Hematopoietic multipotent progenitor cell treated with erythropoietin and hydrocortisone succinate and interleukin-3 and kit ligand, for 6 days (in vitro differentiated cells): ENCODE measurements around the gene TAF11L13.
"Not testable (repeated sequence)": the region's sequence is repeated elsewhere in the genome, so short reads cannot be mapped to it uniquely, and the experiment has no call there.

Source experiments
- DNase-seq: peaks from one replicate; pipeline ENCODE4 v3.0.0-alpha.2; 2015

Gene TAF11L13

DNA sequence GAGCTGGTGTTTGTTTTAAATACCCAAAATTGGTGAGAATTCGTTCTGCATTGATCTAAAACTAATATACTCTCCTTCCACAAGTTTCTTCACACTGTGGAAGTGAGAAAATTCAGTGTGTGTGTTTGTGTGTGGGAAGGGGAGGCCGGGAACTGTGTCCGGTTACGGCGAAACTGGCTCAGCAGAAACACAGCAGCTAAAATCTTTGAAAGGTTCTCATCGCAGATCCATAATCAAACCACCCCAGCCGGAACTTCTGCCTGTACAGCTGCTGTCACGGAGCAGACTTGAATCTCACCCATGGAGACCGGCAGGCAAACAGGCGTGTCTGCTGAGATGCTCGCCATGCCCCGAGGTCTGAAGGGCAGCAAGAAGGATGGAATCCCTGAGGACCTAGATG, at the start of gene TAF11L13:
Gene TAF11L13 (plus strand): TSS at position 301 of the 400 bp plus-strand sequence.
- not testable (repeated sequence) for DNase-seq

DNA sequence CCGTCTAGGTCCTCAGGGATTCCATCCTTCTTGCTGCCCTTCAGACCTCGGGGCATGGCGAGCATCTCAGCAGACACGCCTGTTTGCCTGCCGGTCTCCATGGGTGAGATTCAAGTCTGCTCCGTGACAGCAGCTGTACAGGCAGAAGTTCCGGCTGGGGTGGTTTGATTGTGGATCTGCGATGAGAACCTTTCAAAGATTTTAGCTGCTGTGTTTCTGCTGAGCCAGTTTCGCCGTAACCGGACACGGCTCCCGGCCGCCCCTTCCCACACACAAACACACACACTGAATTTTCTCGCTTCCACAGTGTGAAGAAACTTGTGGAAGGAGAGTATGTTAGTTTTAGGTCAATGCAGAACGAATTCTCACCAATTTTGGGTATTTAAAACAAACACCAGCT, 46.2 kb upstream of the TAF11L13 start, which contains the start of gene TAF11L7:
Gene TAF11L7 (minus strand): TSS at position 101 of the 400 bp plus-strand sequence.
- not testable (repeated sequence) for DNase-seq

DNA sequence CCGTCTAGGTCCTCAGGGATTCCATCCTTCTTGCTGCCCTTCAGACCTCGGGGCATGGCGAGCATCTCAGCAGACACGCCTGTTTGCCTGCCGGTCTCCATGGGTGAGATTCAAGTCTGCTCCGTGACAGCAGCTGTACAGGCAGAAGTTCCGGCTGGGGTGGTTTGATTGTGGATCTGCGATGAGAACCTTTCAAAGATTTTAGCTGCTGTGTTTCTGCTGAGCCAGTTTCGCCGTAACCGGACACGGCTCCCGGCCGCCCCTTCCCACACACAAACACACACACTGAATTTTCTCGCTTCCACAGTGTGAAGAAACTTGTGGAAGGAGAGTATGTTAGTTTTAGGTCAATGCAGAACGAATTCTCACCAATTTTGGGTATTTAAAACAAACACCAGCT, 41.0 kb upstream of the TAF11L13 start, which contains the start of gene TAF11L8:
Gene TAF11L8 (minus strand): TSS at position 101 of the 400 bp plus-strand sequence.
- not testable (repeated sequence) for DNase-seq

DNA sequence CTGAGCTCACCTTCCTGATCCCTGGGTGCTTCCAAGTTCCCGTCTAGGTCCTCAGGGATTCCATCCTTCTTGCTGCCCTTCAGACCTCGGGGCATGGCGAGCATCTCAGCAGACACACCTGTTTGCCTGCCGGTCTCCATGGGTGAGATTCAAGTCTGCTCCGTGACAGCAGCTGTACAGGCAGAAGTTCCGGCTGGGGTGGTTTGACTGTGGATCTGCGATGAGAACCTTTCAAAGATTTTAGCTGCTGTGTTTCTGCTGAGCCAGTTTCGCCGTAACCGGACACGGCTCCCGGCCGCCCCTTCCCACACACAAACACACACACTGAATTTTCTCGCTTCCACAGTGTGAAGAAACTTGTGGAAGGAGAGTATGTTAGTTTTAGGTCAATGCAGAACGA, 37.6 kb upstream of the TAF11L13 start, which contains the start of gene TAF11L9:
Gene TAF11L9 (minus strand): TSS at position 140 of the 400 bp plus-strand sequence.
- DNase-seq, result not testable (repeated sequence)

DNA sequence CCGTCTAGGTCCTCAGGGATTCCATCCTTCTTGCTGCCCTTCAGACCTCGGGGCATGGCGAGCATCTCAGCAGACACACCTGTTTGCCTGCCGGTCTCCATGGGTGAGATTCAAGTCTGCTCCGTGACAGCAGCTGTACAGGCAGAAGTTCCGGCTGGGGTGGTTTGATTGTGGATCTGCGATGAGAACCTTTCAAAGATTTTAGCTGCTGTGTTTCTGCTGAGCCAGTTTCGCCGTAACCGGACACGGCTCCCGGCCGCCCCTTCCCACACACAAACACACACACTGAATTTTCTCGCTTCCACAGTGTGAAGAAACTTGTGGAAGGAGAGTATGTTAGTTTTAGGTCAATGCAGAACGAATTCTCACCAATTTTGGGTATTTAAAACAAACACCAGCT, 34.2 kb upstream of the TAF11L13 start, which contains the start of gene TAF11L10:
Gene TAF11L10 (minus strand): TSS at position 101 of the 400 bp plus-strand sequence.
- not testable (repeated sequence) for DNase-seq

DNA sequence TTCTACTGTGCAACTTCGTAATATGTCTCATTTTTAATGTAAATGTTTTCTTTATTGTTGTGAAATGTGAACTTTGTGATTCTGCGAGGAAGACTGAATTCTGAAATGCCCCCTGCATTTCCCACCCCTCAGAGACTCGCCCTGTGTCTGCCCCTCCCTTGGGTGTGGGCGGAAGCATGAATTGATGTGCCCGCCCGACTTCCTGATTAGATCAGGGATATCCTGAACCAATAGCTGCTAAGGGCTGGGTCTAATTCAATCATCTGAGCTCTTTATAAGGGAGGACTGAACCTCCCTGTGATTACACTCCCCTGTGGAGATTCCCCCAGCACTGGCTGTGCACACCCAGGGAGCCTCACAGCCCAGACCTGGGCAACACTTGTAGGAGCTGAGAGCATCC, 28.0 kb upstream of the TAF11L13 start, which contains the start of gene TAF11L11:
Gene TAF11L11 (plus strand): TSS at position 304 of the 400 bp plus-strand sequence.
- DNase-seq, result not testable (repeated sequence)

DNA sequence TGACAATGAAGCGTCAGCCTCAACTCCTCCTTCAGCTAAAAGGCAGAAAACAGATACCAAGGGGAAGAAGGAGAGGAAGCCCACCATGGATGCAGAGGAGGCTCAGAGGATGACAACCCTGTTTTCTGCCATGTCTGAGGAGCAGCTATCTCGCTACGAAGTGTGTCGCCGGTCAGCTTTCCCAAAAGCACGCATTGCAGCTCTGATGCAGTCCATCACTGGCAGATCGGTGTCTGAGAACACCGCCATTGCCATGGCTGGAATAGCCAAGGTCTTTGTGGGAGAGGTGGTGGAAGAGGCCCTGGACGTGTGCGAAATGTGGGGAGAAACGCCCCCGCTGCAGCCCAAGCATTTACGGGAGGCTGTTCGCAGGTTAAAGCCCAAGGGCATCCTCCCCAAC, 26.9 kb upstream of the TAF11L13 start:
- no peak for DNase-seq

DNA sequence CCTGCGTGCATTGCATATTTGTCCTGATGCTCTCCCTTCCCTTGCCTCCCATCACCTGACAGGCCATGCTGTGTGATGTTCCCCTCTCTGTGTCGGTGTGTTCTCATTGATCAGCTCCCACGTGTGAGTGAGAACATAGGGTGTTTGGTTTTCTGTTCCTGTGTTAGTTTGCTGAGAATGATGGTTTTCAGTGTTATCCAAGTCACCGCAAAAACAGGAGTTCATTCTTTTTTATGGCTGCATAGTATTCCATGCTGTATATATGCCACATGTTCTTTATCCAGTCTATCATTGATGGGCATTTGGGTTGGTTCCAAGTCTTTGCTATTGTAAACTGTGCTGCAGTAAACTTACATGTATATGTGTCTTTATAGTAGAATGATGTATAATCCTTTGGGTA, 24.4 kb upstream of the TAF11L13 start:
- not testable (repeated sequence) for DNase-seq

DNA sequence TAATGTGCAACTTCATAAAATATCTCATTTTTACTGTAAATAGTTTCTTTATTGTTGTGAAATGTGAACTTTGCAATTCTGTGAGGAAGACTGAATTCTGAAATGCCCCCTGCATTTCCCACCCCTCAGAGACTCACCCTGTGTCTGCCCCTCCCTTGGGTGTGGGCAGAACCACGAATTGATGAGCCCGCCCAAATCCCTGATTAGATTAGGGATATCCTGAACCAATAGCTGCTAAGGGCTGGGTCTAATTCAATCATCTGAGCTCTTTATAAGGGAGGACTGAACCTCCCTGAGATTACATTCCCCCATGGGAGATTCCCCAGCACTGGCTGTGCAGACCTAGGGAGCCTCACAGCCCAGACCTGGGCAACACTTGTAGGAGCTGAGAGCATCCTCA, 21.8 kb upstream of the TAF11L13 start, which contains the start of gene TAF11L12:
Gene TAF11L12 (plus strand): TSS at position 301 of the 400 bp plus-strand sequence.
- not testable (repeated sequence) for DNase-seq

DNA sequence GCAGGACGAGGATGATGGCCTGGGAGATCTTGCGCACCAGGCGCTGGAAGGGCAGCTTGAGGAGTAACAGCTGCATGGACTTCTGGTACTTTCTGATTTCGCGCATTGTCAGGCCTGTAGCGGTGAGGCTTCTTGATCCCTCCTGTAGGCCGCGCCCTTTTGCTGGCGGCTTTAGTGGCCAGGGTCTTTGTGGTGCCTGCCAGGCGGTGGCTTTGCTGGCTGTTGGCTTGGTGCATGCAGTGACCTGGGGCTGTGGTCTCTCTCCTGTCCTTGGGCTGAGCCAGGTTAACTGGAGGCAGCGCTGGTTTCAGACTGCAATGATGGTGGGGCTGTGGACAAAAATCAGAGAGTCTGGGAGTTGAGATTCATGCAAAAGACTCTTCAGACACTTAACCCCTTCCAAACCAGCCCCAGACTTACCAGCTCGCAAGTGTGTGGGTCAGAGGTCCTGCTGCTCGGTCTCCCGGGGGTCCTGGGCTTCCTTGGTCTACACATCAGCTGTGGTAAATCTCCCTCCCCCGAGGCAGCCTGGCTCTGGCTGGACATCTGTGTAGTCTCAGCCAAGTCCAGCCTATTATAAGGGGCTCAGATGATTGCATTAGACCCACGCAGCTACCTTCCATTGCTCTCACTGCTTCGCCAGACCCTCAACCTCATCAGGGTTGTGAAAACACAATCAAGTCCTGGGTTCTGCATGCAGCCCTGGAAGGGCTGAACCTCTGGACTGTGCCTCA, 16.8 kb upstream of the TAF11L13 start:
- no peak for DNase-seq

DNA sequence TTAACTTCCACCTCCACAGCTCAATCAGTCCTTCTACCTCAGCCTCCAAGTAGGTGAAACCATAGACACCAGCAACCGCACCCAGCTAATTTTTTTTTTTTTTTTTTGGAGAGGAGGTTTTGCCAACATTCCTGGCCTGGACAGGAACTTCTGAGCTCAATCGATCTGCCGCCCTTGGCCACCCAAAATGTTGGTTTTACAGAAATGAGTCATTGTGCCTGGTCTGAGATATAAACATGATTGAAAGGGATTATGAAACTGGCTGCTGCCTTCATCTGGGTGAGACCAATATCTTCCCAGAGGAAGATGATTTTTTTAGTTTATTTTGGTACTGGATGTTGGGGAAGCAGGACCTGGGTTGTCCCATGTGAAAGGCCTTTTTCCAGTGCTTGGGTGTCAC, 12.5 kb upstream of the TAF11L13 start:
- no peak for DNase-seq

DNA sequence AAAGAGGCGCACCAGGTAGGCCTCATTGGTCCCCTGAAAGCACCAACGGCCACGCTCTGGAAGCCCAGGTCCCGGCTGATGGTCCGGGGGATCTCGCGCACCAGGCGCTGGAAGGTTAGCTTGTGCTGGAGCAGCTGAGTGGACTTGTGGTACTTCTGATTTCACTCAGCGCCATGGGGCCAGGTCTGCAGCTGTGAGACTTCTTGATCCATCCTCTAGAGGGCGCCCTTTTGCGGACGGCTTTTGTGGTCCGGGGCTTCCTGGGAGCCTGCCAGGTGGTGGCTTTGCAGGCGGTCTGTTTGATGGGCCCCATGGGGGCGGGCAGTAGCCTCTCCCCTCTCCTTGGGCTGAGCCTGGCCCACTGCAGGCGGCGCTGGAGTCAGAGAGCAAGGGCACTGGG, 11.3 kb upstream of the TAF11L13 start:
- no peak for DNase-seq

DNA sequence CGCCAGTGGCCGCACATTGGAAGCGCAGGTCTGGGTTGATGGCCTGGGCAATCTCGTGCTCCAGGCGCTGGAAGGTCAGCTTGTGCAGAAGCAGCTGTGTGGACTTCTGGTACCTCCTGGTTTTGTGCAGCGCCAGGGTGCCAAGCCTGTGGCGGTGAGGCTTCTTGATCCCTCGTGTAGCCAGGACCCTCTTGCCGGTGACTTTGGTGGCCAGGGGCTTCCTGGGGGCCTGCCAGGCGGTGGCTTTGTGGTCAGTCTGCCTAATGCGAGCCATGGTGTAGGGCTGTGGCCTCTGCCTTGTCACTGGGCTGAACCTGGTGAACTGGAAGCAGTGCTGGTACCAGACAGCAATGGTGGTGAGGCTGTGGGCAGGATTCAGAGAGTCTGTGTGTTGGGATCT, 6.2 kb upstream of the TAF11L13 start:
- DNase-seq, result no peak

DNA sequence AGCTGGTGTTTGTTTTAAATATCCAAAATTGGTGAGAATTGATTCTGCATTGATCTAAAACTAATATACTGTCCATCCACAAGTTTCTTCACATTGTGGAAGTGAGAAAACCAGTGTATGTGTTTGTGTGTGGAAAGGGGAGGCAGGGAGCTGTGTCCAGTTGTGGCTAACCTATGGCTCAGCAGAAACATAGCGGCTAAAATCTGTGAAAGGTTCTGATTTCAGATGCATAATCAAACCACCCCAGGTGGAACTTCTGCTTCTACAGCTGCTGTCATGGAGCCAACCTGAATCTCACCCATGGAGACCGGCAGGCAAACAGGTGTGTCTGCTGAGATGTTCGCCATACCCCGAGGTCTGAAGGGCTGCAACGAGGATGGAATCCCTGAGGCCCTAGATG, 2.3 kb downstream of the TAF11L13 start, which contains the start of gene TAF11L14:
Gene TAF11L14 (plus strand): TSS at position 301 of the 400 bp plus-strand sequence.
- DNase-seq, result no peak

DNA sequence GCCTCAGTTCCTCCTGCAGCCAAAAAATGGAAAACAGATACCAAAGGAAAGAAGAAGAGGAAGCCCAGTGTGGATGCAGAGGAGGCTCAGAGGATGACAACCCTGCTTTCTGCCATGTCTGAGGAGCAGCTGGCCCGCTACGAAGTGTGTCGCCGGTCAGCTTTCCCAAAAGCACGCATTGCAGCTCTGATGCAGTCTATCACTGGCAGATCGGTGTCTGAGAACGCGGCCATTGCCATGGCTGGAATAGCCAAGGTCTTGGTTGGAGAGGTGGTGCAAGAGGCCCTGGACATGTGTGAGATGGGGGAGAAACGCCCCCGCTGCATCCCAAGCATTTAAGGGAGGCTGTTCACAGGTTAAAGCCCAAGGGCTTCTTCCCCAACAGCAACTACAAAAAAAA, 17.3 kb downstream of the TAF11L13 start:
- DNase-seq, result not testable (repeated sequence)

DNA sequence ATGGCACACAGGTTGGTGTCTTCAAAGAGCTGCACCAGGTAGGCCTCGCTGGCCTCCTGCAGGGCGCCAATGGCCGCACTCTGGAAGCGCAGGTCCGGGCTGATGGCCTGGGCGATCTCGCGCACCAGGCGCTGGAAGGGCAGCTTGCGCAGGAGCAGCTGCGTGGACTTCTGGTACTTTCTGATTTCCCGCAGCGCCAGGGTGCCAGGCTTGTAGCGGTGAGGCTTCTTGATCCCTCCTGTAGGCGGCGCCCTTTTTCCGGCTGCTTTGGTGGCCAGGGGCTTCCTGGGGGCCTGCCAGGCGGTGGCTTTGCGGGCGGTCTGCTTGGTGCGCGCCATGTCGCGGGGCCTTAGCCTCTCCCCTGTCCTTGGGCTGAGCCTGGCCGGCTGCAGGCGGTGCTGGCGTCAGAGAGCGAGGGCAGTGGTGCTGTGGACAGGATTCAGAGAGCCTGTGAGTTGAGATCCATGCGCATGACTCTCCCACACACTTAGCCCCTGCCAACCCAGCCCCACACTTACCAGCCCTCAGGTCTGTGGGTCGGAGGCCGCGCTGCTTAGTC, 23.4 kb downstream of the TAF11L13 start:
- not testable (repeated sequence) for DNase-seq

DNA sequence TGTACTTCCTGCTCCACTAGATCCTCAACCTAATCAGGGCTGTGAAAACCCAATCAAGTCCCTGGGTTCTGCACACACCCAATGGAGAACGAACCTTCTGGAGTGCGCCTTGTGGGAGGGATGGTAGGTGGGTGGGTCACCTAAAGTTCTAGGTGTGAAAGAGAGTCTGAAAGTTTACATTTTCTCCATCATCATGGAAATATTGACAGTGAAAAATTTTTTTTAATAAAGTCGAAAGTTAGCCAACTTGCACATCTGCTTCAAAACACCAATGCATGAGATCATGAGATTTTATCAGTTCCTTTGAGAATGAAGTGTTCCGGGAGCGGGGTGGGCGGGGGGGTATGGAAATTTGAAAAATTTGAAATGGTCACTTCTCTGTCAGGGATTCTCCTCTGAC, 24.0 kb downstream of the TAF11L13 start:
- no peak for DNase-seq

DNA sequence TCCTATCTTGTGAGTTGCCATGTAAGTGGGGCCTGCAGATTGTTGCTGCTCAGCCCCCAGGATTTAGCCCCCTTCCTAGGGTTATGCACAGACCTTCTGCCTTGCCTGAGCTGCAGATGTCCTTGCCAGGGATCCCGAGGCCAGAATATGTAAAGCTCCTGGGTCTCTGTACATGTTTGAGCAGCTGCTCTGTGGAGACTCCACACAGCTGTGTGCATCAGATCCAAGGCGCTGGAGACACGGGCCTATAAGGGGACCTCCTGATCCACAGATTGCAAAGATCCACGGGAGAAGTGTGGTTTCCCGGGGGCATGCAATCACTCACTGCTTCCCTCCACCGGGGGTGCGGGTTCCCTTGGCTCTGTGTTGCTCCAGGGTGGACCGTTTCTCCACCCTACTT, 31.3 kb downstream of the TAF11L13 start:
- DNase-seq, result no peak

DNA sequence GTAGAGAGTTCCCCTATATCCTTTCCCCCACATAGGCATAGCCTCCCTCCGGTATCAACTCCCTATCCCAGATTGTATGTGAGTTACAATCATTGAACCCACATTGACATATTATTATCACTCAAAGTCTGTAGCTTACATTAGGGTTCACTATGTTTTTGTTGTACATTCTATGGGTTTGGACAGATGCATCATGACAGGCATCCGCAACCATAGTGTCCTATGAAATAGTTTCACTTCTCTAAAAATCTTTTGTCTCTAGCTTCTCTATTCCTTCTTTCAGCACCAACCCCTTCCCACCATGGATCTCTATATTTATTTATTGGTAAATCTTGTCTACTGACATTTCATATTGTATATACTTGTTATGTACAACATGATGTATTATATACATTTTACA, 33.9 kb downstream of the TAF11L13 start:
- no peak for DNase-seq

DNA sequence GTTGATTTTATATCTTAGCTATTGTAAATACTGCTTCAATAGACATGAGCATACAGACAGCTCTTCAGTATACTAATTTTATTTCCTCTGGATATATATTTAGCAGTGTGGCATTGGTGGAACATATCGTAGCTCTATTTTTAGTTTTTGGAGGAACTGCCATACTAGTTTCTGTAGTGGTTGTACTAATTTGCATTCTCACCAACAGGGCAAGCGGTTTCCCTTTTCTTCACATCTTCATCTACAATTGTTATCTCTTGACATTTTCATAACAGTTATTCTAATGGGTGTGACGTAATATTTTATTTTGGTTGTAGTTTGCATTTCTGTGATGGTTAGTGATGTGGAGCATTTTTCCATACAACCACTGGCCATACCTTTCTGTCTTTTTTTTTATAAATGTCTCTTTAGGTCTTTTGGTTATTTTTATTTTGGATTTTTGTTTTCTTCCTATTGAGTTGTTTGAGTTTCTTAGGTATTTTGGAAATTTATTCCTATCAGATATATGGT, 34.9 kb downstream of the TAF11L13 start:
- DNase-seq, result no peak

DNA sequence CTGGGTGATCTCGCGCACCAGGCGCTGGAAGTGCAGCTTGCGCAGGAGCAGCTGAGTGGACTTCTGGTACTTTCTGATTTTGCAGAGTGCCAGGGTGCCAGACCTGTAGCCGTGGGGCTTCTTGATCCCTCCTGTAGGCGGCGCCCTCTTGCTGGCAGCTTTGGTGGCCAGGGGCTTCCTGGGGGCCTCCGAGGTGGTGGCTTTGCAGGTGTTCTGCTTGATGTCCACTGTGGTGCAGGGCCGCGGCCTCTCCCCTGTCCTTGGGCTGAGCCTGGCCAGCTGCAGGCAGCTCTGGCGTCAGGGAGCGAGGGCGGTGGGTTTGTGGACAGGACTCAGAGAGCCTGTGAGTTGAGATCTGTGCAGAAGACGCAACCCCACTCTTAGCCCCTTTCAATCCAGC, 38.5 kb downstream of the TAF11L13 start:
- DNase-seq, result no peak

DNA sequence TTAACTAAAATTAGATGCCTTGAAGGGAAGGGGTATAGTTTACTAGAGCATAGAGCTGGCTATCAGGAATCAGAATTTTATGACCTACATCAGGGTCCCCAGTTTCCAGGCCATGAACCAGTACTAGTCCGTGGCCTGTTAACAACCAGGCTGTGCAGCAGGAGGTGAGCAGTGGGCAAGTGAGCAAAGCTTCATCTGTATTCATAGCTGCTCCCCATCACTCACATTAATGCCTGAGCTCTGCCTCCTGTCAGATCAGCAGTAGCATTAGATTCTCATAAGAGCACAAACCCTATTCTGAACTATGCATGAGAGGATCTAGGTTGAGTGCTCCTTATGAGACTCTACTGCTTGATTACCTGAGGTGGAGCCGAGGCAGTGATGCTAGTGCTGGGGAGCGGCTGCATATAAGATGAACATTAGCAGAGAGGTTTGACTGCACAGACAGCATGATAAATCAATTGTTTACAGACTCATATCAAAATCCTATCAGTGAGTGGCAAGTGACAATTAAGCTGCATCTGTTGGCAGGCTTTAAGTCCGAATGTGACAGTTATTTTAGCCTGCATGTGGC, 47.0 kb downstream of the TAF11L13 start:
- no peak for DNase-seq

DNA sequence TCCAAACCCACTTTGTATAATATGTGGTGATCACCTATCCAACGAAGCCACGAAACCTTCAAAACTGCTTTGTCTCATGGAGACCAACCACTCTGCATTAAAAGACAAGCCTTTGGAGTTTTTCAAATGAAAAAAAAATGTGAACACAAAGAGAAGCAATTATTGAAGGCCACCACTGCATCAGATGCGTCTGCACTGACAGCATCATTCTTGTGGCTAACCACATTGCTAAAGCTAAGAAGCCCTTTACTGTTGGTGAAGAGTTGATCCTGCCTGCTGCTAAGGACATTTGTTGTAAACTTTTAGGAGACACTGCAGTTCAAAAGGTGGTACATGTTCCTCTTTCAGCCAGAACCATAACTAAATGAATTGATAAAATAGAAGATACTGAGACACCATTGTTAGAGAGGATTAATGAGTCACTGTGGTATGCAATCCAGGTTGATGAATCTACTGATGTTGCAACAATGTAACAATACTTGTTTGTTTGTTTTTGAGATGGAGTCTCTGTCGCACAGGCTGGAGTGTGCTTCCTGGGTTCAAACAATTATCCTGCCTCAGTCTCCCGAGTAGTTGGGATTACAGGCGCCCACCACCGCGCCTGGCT, 47.8 kb downstream of the TAF11L13 start:
- no peak for DNase-seq
